GM04503 (cell line): ENCODE measurements around the gene TMCO6.
"Not testable (repeated sequence)": the region's sequence is repeated elsewhere in the genome, so short reads cannot be mapped to it uniquely, and the experiment has no call there.

Experiments
- DNase-seq: peaks from one replicate; pipeline ENCODE4 v3.0.0-alpha.2; 2012; ENCODE audit warnings: low read depth

Gene TMCO6

DNA sequence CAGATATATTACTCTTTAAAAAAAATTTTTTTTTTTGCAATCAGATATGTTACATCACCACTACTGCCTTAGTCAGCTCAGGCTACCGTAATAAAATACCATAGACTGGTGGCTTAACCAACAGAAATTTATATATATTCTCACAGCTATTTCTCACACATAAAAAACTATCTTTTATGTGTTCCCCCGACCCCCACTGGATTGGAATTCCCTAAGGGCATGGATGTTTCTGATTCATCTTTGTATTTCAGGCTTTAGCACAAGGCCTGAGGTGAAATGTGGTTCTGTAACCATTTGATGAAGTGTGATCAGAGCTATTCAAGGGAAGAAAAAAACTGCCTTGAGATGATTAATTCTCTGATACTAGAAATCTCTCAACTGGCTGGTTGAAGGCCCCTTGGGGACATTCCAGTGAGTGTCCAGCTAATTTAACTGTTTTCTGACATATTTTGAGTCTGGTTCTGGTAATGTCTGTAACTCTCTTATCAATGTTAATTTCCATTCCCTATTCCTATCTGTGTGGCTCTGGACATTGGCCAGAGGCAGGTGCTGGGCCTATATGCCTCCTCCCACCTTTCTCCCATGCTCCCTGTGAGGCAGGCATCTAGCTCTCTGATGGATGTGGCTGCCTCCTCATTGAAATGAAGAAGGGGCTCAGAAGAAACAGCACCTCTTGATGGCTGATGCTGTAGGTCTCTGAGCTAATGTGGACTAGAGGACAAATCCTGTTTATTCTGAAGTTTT lies 8.8 kb upstream of the TMCO6 start:
- DNase-seq: peak; percentile 13

DNA sequence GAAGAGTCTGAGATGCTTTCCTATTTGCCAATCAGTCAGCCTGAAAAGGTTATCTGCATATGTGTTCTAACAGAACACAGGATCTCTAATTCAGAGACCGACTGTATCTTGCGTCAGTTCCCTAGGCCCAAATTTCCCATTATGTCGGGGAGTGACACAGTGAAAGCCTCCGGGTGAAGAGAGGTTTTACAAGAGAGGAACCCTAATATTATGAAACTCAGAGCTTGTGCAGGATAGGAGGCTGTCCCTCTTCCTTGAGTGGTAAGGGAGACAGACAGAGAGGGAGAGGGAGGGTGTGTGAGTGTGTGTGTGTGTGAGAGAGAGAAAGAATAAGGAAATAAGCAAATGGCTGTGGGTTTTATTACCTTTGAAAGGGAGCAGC lies 8.2 kb upstream of the TMCO6 start:
- DNase-seq: no peak

DNA sequence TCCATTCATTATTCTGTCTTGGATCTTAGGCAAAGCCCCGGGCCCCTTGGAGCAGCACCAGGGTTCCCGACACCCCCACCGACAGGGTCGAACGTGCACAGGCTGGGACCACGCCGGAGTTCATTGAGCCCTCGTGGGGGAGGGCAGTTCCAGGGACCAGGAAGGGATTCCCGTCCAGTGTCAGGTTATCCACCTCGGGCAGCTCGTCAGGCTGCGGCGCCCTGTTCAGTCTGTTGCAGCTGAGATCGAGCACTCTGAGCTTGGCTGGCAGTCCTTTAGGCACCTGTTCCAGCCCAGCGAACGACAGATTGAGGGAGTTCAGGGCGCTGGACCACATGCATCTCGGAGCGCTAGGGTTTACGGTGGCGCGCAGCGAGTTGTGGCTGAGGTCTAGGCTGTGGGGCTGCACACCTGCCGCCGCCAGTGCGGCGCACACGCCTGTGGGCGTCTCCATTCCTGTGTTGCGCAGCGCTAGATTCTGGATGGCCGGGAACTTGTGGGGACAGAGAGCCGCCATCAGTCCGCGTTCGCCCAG lies 7.4 kb upstream of the TMCO6 start:
- no peak for DNase-seq

DNA sequence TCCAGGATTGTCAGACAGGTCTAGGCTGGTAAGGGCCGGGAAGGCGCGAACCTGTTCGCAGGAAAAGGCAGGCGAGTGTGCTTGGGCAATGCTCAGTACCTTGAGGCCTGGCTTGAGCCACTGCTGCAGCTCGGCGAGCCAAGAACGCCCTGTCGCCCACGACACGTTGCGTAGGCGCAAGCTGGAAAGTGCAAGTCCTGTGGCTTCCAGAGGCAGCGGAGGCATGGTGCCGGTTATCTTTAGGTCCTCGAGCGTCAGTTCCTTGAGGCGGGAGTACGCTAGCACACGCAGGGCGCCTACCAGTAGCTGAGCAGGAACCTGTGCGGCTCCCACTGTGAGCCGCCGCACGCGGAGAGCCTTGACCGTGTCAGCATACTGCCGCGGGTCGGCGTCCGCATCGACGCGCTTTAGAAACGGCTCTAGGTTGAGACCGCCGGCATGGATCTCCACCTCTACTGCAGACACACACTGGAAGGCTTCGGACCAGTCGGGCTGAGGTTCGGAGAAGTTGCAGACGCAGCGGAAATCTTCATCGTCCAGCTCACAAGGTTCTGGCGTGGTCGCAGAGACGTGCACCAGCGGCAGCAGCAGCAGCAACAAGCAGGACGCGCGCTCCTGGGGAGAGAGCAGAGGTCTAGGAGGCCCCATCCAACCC lies 6.8 kb upstream of the TMCO6 start:
- no peak for DNase-seq

DNA sequence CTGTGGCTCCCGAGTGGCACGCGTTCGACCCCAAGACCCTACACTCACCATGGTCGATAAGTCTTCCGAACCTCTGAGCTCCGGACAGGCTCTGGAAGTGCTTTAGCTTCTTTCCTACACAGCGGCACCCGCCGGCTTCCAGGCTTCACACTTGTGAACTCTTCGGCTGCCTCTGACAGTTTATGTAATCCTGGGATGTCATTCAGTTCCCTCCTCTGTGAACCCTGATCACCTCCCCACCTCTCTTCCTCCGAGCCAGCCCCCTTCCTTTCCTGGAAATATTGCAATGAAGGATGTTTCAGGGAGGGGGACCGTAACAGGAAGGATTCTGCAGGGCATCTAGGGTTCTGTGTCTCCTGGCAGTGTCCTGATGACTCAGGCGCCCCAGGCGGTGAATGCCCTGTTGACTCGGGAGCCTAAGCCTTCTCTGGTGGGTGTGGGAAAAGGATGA lies 6.2 kb upstream of the TMCO6 start, which contains the start of gene CD14:
CD14 (minus strand) TSS at position 155 of the 451 bp plus-strand sequence; CDS start at position 51, 104 bp downstream.
- peak; percentile 25 for DNase-seq

DNA sequence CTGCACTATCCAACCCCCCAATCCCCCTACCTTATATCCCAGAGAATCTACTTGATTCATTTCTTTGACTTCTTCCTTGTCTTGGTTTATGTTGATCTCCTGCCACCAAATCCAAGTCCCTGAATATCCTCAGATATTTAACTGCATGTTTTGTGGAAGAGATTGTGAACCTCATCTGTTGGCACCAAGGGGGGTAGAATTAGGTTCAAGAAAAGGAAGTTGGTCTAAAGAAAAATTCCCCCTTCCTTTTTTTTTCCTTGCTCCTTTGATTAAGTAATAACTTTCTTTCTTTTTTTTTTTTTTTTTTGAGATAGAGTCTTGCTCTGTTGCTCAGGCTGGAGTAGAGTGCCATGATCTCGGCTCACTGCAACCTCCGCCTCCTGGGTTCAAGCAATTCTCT lies 5.8 kb upstream of the TMCO6 start:
- no peak for DNase-seq

DNA sequence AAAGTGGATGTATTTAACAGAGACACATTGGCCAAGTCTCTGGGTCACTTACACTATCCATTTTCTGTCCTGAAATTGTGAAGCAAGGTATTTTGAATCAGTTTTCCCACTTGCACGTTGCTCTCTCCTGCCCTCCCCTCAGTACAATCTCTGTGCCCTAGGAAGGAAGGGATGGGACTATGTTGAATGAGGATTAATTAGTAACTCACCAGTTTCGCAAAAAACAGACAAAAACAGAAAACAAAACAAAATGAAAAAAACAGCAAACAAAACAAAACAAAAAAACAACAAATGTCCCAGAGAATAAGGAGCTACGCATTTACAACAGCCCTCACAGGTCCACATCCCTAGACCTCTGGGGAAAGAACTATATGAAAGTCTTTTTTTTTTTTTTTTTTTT lies 5.1 kb upstream of the TMCO6 start:
- no peak for DNase-seq

DNA sequence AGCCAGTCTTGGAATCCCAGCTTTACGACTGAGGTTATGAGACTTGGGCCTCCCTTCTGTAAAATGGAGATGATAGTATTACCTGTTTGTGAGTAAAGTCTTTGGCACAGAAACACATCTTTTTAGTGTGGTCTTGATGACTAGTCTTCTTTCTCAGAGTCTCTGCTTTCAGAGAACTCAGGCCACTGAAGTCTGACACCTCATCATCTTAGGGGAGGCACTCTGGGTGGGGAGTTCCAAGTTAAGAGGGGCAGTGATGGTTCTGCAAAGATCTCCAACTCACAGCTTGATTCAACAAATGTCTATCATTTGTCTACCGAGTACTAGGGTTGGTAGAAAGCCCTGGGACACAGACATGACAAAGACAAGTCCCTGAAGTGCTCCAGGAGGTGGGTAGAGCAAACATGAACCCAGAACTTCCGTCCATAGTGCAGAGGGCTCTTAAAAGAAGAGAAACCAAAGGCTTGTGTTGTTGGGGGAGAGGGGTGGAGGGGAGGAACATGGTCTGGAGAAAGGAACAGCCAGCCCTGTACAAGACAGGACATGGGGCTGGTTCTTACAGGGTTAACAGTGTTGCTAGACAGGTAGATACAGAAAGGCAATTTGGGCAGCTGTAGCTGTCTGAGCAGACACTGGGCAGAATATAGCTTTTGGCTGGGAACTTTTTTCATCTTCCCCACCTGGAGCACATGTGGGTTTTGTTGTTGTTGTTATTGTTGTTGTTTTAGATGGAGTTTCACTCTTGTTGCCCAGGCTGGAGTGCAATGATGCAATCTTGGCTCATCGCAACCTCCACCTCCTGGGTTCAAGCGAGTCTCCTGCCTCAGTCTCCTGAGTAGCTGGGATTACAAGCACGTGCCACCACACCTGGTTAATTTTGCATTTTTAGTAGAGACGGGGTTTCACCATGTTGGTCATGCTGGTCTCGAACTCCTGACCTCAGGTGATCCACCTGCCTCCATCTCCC lies 3.7 kb upstream of the TMCO6 start:
- no peak for DNase-seq

DNA sequence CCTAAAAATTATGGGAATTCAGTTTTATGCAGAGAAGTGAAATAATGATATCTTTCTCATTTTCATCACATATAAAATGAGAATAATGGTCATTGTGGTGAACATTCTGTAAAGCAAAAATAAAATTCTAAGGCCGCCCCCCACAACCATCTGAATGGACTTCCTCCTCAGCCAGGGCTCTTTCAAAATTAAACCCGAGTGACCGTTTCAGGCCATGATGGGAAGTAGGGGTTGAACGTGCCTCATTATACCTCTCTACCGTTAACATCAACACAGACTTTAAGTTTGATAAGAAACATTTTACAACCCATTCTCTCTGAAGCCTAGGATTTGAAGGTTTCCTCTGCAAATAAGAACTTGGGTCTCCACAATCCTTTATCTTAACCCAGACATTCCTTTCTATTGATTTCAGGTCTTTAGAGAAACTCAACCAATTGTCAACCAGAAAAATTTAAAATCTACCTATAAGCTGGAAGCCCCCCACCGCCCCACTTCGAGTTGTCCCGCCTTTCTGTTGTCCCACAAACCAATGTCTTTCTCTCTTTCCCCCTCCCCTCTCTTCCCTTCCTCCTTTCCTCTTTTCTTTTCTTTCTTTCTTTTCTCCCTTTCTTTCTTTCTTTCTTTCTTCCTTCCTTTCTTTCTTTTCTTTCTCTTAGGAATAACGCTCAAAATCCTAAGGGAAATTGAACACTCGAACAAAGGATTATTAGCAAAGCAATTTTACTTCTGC lies 1.7 kb upstream of the TMCO6 start:
- no peak for DNase-seq

DNA sequence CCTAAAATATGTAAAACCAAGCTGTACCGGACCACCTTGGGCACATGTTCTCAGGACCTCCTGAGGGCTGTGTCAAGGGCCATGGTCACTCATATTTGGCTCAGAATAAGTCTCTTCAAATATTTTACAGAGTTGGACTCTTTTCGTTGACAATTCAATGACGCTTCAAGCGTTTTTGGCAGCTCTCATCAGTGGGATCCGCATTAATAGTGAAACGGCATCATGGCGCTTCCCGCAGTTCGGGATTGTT lies 428 bp upstream of the TMCO6 start:
- DNase-seq: not testable (repeated sequence)

DNA sequence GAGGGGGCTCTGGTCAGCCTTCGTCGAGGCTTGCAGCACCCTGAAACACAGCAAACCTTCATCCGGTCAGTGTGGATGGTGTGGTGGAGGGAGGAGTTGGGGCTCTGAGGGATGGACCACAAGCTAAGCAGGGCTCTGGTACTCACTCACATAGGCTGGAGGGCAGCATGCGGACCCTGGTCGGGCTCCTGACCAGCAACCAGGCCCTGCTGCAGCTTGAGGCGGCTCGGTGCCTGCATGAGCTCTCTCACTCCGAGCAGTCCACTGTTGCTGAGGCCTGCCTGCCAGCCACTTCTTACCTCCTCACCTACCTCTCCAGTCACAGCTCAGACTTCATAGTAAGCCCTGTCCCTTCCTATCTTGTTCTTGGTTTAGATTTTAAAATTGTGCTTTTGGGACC lies 2.5 kb downstream of the TMCO6 start:
- no peak for DNase-seq

DNA sequence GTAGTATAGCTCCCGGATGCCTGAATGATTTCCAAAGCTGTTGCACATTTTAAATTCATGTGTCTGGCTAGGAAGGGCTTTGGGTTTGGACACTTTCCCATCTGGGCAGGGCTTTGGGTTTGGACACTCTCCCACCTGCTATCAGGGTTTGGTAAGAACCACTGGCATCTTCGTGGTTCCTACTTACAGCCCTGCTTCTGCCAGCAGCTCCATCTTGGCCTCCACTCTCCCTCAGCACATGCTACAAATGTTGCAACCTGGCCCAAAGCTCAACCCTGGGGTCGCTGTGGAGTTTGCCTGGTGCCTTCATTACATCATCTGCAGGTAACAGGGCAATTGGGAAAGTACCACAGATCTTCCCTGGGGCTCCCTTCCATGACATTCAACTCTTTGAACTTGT lies 3.5 kb downstream of the TMCO6 start:
- DNase-seq: peak; percentile 80

DNA sequence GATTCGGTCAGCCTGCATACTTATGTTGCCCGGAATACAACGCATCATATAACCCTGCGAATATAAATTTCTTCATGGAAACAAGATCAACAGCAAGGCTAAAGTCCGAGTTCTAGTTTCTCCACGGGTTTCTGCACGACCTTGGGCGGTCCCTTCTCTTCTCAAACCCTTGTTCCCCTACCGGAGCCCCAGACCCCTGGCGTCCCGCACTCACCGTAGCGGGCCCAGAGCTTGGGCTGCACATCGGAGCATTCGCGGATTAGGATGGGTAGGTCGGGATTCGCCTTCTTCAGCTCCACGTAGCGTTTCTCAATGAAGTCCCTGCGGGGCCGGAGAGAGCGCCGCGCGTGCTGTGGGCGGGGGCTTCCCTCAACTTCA lies 7.8 kb downstream of the TMCO6 start:
- no peak for DNase-seq

DNA sequence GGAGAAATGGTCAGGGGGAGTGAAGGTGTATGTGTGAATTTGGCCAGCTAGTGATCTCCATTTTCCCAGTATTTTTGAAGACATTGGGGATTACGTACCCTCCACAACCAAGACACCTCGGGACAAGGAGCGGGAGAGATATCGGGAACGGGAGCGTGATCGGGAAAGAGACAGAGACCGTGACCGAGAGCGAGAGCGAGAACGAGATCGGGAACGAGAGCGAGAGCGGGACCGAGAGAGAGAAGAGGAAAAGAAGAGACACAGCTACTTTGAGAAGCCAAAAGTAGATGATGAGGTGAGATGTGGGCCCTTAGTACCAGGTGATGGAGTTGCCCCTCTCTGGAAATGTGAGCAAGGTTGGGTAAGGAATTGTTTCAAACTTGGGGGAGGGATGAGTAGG lies 19.6 kb downstream of the TMCO6 start:
- DNase-seq: no peak

DNA sequence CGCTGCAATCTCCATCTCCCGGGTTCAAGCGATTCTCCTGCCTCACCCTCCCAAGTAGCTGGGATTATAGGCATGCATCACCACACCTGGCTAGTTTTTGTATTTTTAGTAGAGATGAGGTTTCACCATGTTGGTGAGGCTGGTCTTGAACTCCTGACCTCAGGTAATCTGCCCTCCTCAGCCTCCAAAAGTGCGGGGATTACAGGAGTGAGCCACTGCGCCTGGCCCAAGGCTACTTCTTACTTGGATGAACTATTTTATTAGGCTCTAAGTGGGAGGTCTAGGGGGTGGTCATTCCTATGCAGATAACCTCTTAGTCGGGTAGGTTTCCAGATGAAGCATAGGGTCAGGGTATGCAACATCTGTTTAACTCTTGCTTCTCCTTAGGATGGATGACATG lies 21.1 kb downstream of the TMCO6 start:
- DNase-seq: not testable (repeated sequence)

DNA sequence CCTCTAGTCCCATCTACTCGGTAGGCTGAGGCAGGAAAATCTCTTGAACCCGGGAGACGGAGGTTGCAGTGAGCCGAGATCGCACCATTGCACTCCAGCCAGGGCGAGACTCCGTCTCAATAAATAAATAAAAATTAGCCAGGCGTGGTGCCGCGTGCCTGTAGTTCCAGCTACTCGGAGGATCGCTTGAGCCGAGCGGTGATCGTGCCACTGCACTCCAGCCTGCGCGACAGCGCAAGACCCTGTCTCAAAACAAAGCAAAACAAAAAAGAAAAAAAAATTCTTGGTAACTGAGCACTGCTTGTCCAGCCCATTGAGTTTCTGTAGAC lies 24.7 kb downstream of the TMCO6 start:
- DNase-seq: no peak

DNA sequence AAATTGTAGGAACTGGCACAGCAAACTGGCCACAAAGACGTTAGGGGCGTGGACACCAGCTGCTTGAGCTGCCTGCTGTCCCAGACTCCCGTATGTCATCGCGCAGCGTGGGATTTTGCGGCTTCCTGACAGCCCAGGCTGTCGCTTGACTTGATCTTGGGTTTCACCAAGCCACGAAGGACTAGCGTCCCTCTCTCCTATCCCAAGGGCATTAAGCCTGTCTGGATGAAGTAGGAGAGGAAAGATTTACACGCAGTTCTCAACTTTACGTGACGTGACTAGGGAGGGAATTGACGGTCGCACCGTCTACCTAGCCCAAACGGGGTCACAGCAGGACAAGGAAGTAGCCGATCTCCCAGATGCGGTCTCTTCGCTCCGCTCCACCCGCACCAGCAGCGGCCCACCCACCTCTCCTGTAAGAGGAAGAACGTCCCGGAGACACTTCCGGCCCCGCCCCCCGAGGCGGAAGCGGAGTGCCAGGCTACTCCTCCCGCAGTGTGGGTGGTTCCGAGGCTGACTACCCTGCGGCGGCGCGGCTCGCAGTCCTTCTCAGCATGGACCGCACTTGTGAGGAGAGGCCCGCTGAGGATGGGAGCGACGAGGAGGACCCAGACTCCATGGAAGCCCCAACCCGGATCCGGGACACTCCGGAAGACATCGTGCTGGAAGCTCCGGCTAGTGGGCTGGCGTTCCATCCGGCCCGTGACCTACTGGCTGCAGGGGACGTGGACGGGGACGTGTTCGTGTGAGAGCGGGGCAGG lies 25.3 kb downstream of the TMCO6 start, which contains the start of gene WDR55:
WDR55 (plus strand) TSS at position 546 of the 761 bp plus-strand sequence; CDS start at position 555, 9 bp downstream.
- DNase-seq: peak; percentile 69

DNA sequence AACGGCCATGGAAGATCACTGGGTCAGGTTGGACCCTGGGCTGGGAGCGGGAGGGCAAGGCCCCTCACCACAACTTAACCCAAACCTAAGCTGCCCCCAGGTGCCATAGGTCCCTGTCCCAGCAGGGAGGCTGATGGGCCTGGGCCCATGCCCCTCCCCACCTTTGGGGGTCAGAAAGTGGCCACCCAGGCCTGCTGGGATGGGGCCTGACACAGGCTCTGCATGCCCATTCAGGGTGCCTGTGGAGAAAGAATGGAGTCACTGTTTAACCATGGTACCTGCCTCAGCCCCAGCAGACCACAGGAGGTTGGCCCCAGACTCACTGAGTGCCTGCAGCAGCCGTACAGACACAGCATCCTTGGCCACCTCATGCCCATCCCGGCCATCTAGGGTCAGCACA lies 31.8 kb downstream of the TMCO6 start:
- not testable (repeated sequence) for DNase-seq

DNA sequence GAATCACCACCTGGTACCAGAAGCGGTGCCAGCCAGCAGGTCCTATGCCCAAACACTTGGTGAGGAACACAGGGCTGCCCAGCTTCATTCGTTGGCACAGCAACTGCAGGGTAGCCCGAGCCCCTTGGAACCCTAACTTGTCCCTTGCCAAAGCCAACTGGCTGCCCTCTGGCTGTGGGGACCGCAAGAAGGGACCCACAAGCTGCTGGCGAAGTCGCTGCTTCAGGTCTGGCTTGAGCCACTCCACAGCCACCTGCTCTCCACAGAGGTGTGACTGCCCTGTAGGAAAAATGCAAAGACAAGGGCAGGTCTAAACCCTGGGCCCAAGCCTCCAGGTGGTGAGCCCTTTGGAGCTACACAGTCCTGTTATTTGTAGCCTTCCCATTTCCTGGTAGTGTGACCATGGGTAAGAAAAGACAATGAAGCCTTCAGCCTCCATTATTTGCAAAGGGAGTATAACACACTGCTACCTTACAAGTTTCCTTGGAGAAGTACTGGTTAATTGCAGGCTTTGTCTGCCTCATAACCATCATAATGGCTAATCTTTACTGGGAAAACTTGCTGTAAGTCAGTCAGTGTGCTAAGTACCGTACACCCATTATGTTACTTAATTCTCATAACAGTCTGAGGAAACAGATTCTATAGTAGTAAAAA lies 32.3 kb downstream of the TMCO6 start:
- no peak for DNase-seq

DNA sequence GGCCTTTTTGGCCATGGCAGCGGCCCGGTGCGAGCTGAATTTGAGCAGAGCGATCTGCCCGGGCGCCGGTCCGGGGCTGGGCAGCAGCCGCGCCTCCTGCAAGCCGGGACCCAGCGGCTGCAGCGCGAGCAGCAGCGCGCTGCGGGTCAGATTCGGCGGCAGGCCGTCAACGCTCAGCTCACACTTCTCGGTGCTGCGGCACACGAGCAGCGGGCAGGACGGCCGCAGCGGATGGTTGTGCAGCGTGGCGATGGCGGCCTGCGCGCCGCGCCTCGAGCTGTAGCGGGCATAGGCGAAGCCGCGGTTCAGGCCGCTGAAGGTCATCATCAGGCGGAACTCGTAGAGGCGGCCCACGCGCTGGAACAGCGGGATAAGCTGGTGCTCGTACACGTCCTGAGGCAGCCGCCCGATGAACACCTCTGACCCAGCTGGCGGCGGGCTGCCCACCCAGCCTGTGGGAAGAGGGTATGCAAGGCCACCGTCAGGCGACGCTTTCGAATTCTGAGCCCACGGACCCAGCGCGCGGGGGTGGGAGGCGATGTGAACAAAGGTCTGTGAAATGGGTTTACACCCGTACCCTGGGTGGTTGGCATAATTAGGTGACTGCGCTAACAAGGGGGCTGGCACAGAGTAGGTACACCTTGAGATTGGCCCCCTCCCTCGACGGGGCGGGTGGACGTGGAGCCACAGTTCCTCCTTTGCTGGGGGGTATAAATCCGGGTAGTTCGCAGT lies 33.4 kb downstream of the TMCO6 start:
- no peak for DNase-seq
